Measurements from ENCODE around the gene PCDHGA7. TPM values are rescaled to one million over a fixed set of nuclear protein-coding genes. Genes with fewer than 3 reads are reported as not detected.
A peak's percentile ranks its signal among the peaks of the same experiment; 100 is the strongest.
"Not testable (repeated sequence)": the region's sequence is repeated elsewhere in the genome, so short reads cannot be mapped to it uniquely, and the experiment has no call there.

PCDHGA7 gene
- total RNA-seq, 1 donor, result 0.42 TPM

DNA sequence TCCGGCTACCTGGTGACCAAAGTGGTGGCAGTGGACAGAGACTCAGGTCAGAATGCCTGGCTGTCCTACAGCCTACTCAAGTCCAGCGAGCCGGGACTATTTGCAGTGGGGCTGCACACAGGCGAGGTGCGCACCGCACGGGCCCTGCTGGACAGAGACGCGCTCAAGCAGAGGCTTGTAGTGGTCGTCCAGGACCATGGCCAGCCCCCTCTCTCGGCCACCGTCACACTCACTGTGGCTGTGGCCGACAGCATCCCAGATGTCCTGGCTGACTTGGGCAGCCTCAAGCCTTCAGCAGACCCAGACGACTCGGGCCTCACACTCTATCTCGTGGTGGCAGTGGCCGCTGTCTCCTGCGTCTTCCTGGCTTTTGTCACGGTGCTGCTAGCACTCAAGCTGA is 25.6 kb upstream of the PCDHGA7 start:
- Histone ChIP-seq H3K4me1 (ENCODE audit: insufficient read depth, low read length) (no peaks in the 10 kb centered on the region), H3K9me3 (ENCODE audit: low read depth, low read length) (no peaks in the 10 kb centered on the region), H3K4me3 (ENCODE audit: low read length) (no peak overlapping the region), H3K27me3 (ENCODE audit: insufficient read depth, low read length) (peaks cover 91% of the 10 kb centered on the region)

DNA sequence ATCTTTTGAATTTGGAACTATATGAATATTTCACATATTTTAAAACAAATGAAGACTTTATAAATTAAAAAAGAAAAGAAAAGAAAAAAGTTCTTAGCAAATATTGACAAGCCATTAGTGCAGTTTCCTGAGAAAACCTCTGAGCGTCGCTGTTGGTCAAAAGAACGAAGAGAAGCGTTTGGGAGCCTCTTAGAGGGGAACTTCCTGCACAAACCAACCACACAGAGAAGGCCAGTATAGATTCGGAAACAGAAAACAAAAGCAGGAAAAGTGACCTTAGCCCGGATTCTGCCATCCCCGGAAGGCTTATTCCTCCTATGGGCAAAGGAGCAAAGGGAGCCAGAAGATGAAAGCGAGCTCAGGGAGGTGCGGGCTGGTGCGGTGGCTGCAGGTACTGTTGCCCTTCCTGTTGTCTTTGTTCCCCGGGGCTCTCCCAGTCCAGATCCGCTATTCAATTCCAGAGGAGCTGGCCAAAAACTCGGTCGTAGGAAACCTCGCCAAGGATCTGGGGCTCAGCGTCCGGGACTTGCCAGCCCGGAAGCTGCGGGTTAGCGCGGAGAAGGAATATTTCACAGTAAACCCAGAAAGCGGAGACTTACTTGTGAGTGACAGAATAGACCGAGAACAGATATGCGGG is 22.6 kb upstream of the PCDHGA7 start, which contains the start of gene PCDHGB2:
Gene PCDHGB2, plus strand, starts transcription at position 205 of the 637 bp plus-strand sequence. Its CDS starts 142 bp downstream, at position 347.
- Histone ChIP-seq H3K9me3 (ENCODE audit: low read depth, low read length) (peaks cover 7% of the 10 kb centered on the region), H3K4me1 (ENCODE audit: insufficient read depth, low read length) (no peaks in the 10 kb centered on the region), H3K27me3 (ENCODE audit: insufficient read depth, low read length) (peaks cover 93% of the 10 kb centered on the region), H3K4me3 (ENCODE audit: low read length) (peak within 1 kb of the TSS; percentile 12)

DNA sequence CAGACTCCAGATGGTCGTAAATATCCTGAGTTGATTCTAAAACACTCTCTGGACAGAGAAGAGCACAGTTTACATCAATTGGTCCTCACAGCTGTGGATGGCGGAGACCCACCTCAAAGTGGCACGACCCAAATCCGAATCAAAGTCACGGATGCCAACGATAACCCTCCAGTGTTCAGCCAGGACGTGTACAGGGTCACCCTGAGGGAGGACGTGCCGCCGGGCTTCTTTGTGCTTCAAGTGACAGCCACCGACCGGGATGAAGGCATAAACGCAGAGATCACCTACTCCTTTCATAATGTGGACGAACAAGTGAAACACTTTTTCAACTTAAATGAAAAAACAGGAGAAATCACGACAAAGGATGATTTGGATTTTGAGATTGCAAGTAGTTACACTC is 21.9 kb upstream of the PCDHGA7 start:
- peaks cover 14% of the 10 kb centered on the region for H3K9me3 ChIP-seq (ENCODE audit: low read depth, low read length)
- H3K4me1 ChIP-seq (ENCODE audit: insufficient read depth, low read length), result no peaks in the 10 kb centered on the region
- H3K4me3 ChIP-seq (ENCODE audit: low read length), result no peak overlapping the region
- peaks cover 93% of the 10 kb centered on the region for H3K27me3 ChIP-seq (ENCODE audit: insufficient read depth, low read length)

DNA sequence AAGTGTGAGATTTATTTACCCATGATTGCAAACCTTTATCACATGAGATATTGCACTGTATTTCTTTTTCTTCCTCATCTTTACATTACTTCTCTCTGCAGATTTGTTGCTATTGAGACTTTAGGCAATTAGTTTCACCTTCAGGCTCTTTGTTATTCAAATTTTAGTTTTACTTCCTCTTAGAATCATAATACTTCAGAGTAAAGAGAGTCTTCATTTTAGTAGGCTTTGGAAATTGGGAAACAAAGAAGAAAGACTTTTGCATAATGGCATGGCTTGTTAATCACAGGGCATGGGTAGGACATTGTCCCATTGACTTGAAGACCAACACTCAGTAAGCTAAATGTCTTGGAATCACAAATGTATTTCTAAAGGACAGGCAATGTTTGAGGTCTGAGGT is 19.8 kb upstream of the PCDHGA7 start:
- Histone ChIP-seq H3K27me3 (ENCODE audit: insufficient read depth, low read length) (peaks cover 93% of the 10 kb centered on the region), H3K4me1 (ENCODE audit: insufficient read depth, low read length) (no peaks in the 10 kb centered on the region), H3K4me3 (ENCODE audit: low read length) (no peak overlapping the region), H3K9me3 (ENCODE audit: low read depth, low read length) (peaks cover 14% of the 10 kb centered on the region)

DNA sequence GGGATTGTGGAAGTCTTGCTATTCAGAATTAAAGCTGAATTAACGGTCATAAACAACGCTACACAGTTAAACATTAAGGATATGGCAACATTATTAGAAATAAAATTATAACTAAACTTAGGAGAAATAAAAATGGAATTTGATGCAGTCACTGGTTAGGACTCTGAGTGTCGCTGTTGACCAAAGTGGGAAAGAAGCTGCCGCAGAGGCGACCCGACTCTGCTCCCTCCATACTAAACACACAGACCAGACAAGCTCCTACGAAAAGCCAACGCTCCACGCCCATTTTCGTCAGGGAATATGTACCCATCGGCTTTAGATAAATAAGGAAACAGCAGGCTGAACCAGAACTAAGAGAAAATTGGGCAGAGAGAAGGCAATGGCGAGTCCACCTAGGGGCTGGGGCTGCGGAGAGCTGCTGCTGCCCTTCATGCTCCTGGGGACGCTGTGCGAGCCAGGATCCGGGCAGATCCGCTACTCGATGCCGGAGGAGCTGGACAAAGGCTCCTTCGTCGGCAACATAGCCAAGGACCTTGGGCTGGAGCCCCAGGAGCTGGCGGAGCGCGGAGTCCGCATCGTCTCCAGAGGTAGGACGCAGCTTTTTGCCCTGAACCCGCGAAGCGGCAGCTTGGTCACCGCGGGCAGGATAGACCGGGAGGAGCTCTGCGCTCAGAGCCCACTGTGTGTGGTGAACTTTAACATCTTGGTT is 18.4 kb upstream of the PCDHGA7 start, which contains the start of gene PCDHGA5:
Gene PCDHGA5, plus strand, starts transcription at position 211 of the 709 bp plus-strand sequence. Its CDS starts 169 bp downstream, at position 380.
- Histone ChIP-seq H3K27me3 (ENCODE audit: insufficient read depth, low read length) (peaks cover 93% of the 10 kb centered on the region), H3K4me1 (ENCODE audit: insufficient read depth, low read length) (no peaks in the 10 kb centered on the region), H3K4me3 (ENCODE audit: low read length) (no peak within 1 kb of the TSS), H3K9me3 (ENCODE audit: low read depth, low read length) (peaks cover 14% of the 10 kb centered on the region)

DNA sequence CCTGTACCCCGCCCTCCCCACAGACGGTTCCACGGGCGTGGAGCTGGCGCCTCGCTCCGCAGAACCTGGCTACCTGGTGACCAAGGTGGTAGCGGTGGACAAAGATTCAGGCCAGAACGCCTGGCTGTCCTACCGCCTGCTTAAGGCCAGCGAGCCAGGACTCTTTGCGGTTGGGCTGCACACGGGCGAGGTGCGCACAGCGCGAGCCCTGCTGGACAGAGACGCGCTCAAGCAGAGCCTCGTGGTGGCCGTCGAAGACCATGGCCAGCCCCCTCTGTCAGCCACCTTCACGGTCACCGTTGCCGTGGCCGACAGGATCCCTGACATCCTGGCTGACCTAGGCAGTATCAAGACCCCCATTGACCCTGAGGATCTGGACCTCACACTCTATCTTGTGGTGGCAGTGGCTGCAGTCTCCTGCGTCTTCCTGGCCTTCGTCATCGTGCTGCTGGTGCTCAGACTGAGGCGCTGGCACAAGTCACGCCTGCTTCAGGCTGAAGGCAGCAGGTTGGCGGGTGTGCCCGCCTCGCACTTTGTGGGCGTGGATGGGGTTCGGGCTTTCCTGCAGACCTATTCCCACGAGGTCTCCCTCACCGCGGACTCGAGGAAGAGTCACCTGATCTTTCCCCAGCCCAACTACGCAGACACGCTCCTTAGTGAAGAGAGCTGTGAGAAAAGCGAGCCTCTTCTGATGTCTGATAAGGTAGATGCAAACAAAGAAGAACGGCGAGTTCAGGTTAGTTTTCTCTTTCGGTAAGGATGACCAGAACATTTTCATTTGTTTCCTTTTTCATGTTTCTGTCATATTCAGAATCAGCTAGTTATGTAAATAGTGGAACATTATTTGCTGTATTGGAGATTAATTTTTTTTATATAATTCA is 16.3 kb upstream of the PCDHGA7 start:
- Histone ChIP-seq H3K27me3 (ENCODE audit: insufficient read depth, low read length) (peaks cover 94% of the 10 kb centered on the region), H3K4me3 (ENCODE audit: low read length) (no peak overlapping the region), H3K4me1 (ENCODE audit: insufficient read depth, low read length) (peaks cover 5% of the 10 kb centered on the region), H3K9me3 (ENCODE audit: low read depth, low read length) (peaks cover 17% of the 10 kb centered on the region)

DNA sequence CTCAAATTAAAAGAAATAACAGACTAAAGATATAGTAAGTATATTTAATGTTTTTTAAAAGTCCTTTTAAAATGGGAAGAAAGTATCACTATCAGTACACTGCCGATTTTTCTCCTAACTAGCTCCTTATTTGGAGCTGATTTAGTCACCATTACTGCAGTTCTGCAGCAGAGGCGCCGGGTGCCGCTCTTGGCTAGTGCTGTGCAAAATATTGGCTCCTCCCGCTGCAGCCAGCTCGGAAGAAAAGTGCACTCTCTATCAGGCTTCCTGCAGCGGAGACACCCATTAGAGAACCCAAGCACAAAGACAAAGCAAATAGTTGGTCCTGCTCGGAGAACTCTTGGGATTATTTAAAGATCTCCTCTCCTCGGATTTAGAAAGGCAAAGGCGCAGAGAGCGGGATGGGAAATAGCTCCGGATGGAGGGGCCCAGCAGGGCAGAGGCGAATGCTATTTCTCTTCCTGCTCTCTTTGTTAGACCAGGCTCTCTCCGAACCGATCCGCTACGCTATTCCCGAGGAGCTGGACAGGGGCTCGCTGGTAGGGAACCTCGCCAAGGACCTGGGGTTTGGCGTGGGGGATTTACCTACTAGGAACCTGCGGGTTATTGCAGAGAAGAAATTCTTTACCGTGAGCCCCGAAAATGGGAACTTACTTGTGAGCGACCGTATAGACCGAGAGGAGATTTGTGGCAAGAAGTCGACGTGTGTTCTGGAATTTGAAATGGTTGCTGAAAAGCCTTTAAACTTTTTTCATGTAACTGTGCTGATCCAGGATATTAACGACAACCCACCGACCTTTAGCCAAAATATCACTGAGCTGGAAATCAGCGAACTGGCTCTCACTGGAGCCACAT is 12.3 kb upstream of the PCDHGA7 start, which contains the start of gene PCDHGB3:
Gene PCDHGB3, plus strand, starts transcription at position 249 of the 855 bp plus-strand sequence. Its CDS starts 153 bp downstream, at position 402.
- H3K4me3 ChIP-seq (ENCODE audit: low read length), result no peak within 1 kb of the TSS
- peaks cover 15% of the 10 kb centered on the region for H3K9me3 ChIP-seq (ENCODE audit: low read depth, low read length)
- peaks cover 5% of the 10 kb centered on the region for H3K4me1 ChIP-seq (ENCODE audit: insufficient read depth, low read length)
- peaks cover 98% of the 10 kb centered on the region for H3K27me3 ChIP-seq (ENCODE audit: insufficient read depth, low read length)

- Histone ChIP-seq H3K4me3 (ENCODE audit: low read length) (no peak overlapping the region), H3K4me1 (ENCODE audit: insufficient read depth, low read length) (peaks cover 5% of the 10 kb centered on the region), H3K27me3 (ENCODE audit: insufficient read depth, low read length) (peaks cover 88% of the 10 kb centered on the region), H3K9me3 (ENCODE audit: low read depth, low read length) (peaks cover 12% of the 10 kb centered on the region)
These were observed 10.7 kb upstream of the PCDHGA7 start for GRCh38 chr5:141371572-141372475.

- Histone ChIP-seq H3K4me1 (ENCODE audit: insufficient read depth, low read length) (peaks cover 5% of the 10 kb centered on the region), H3K27me3 (ENCODE audit: insufficient read depth, low read length) (peaks cover 81% of the 10 kb centered on the region), H3K4me3 (ENCODE audit: low read length) (no peak within 1 kb of the TSS), H3K9me3 (ENCODE audit: low read depth, low read length) (peaks cover 16% of the 10 kb centered on the region)
These were observed 8.7 kb upstream of the PCDHGA7 start, which contains the start of gene PCDHGA6 for GRCh38 chr5:141373673-141374317. PCDHGA6 (plus strand) TSS chr5:141373891; CDS start chr5:141374084, 193 bp downstream.

DNA sequence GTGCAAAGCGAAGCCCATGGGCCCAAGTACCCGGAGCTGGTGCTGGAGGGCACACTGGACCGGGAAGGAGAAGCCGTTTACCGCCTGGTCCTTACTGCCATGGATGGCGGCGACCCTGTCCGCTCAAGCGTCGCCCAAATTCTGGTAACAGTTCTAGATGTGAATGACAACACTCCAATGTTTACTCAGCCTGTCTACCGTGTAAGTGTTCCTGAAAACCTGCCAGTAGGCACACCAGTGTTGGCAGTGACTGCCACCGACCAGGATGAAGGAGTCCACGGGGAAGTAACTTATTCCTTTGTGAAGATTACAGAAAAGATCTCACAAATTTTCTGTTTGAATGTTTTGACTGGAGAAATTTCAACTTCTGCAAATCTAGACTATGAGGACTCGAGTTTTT is 7.9 kb upstream of the PCDHGA7 start:
- H3K4me3 ChIP-seq (ENCODE audit: low read length), result no peak overlapping the region
- peaks cover 16% of the 10 kb centered on the region for H3K9me3 ChIP-seq (ENCODE audit: low read depth, low read length)
- peaks cover 5% of the 10 kb centered on the region for H3K4me1 ChIP-seq (ENCODE audit: insufficient read depth, low read length)
- peaks cover 76% of the 10 kb centered on the region for H3K27me3 ChIP-seq (ENCODE audit: insufficient read depth, low read length)

GRCh38 chr5:141375444-141376155 is 6.9 kb upstream of the PCDHGA7 start:
- Histone ChIP-seq H3K9me3 (ENCODE audit: low read depth, low read length) (peaks cover 16% of the 10 kb centered on the region), H3K27me3 (ENCODE audit: insufficient read depth, low read length) (peaks cover 74% of the 10 kb centered on the region)
- H3K4me1 ChIP-seq (ENCODE audit: insufficient read depth, low read length); H3K4me3 ChIP-seq (ENCODE audit: low read length): not testable (repeated sequence)

- Histone ChIP-seq H3K4me1 (ENCODE audit: insufficient read depth, low read length) (no peaks in the 10 kb centered on the region), H3K27me3 (ENCODE audit: insufficient read depth, low read length) (peaks cover 84% of the 10 kb centered on the region), H3K4me3 (ENCODE audit: low read length) (no peak overlapping the region), H3K9me3 (ENCODE audit: low read depth, low read length) (peaks cover 8% of the 10 kb centered on the region)
These were observed 803 bp downstream of the PCDHGA7 start for GRCh38 chr5:141383345-141383744.
